HG03196 (cell line): Measurements from ENCODE around the gene KRTAP6-2.

Experiments used
- ATAC-seq: cut with Tn5 transposase; IDR thresholded peaks from one replicate; pipeline ENCODE4 v1.9.1; 2021; ENCODE audit not compliant: unreplicated experiment

The KRTAP6-2 gene, protein sequence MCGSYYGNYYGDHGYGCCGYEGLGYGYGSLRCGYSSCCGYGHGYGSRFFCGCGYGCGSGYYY

GRCh38 chr21:30598802-30599201 lies at the start of gene KRTAP6-2:
Gene KRTAP6-2 (minus strand): TSS chr21:30598902. CDS start chr21:30598874, 28 bp downstream.
- no peak for ATAC-seq

- no peak for ATAC-seq
These were observed 48.3 kb upstream of the KRTAP6-2 start for GRCh38 chr21:30646904-30647414.

GRCh38 chr21:30642564-30642963 lies 43.9 kb upstream of the KRTAP6-2 start, which contains the start of gene KRTAP20-3:
Gene KRTAP20-3 (plus strand): TSS chr21:30642864.
- no peak for ATAC-seq

- no peak for ATAC-seq
These were observed 40.0 kb upstream of the KRTAP6-2 start for GRCh38 chr21:30638686-30639085.

DNA sequence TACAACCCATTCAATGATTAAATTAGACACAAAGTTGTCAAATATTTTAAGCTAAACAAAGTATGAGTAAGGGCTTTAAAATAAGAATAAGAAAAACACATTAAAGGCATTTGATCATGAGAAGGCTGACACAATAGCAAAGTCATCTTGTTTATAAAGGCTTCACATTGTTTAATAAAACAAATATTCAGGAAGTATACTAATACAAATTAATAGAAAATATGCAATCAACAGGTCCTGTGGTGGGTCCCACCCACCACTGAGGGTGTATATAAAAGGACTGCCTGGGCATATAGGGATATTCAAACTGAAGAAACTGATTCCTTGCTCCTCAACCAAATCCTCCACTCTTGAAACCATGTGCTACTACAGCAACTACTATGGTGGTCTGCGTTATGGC lies 36.2 kb upstream of the KRTAP6-2 start, which contains the start of gene KRTAP20-2:
KRTAP20-2 (plus strand) TSS at position 301 of the 400 bp plus-strand sequence; CDS start at position 359, 58 bp downstream.
- no peak for ATAC-seq

DNA sequence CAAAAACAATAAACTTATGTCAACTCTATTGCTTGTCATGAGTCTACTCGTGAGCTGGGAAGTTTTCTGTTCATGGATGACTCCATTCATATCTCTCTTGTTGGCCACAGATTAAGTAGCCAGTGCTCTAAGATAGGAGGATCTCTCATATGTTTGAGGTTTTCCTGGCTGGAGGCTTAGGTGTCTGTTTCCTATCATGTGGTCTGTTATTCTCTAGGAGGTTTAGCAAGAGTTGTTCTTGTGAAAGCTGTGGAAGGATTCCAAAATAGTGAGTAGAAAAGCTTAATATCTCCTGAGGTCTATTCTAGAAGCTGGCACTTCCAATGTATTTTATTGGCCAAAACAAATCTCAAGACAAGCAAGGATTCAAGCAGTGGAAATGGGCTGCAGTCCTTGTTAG lies 30.5 kb upstream of the KRTAP6-2 start:
- no peak for ATAC-seq

- no peak for ATAC-seq
These were observed 29.4 kb upstream of the KRTAP6-2 start for GRCh38 chr21:30628109-30628508.

DNA sequence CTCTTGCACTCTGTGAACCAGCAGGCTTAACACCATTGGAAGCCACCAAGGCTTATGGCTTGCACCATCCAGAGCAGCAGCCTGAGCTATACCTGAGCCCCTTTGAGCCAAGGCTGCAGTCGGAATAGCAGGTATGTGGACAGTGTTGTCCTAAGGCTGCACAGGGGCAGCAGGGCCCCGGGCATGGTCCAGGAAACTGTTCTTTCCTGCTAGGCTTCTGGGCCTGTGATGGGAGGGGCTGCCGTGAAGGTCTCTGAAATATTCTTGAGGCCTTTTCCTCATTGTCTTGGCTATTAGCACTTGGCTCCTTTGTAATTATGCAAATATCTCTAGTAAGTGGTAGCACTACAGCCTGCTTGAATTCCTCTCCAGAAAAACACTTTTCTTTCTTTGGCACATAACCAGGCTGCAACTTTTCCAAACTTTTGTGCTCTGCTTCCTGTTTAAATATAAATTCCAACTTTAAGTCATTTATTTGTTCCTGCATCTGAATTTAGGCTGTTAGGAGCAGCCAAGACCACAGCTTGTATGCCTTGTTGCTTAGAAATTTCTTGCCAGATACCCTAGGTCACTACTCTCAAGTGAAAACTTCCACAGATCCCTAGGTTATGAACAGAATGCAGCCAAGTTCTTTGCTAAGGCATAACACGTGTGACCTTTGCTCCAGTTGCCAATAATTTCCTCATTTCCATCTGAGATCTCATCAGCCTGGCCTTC lies 26.9 kb upstream of the KRTAP6-2 start:
- no peak for ATAC-seq

GRCh38 chr21:30623362-30623761 lies 24.7 kb upstream of the KRTAP6-2 start:
- ATAC-seq: no peak

GRCh38 chr21:30620522-30620921 lies 21.8 kb upstream of the KRTAP6-2 start, which contains the start of gene KRTAP20-4:
Gene KRTAP20-4 (plus strand): TSS chr21:30620627.
- ATAC-seq: no peak

GRCh38 chr21:30620080-30620479 lies 21.4 kb upstream of the KRTAP6-2 start:
- no peak for ATAC-seq

DNA sequence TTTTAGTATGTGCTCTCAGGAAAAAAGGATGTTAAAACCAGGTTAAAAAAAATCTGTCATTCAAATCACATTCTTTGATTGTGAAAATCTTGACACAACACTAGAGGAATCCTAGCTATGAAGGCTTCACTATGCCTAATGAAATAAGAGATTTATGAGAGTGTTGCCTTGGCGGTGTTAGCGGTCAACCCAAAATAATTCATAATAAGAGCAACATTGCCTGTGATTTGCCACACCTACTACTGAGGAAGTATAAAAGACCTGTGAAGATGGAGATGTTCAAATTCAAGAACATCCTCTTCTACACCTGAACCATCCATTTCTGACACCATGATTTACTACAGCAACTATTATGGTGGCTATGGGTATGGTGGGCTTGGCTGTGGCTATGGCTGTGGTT lies 17.4 kb upstream of the KRTAP6-2 start, which contains the start of gene KRTAP20-1:
KRTAP20-1 (plus strand) TSS at position 301 of the 400 bp plus-strand sequence; CDS start at position 331, 30 bp downstream.
- no peak for ATAC-seq

- ATAC-seq: no peak
These were observed 16.5 kb upstream of the KRTAP6-2 start for GRCh38 chr21:30615199-30615598.

DNA sequence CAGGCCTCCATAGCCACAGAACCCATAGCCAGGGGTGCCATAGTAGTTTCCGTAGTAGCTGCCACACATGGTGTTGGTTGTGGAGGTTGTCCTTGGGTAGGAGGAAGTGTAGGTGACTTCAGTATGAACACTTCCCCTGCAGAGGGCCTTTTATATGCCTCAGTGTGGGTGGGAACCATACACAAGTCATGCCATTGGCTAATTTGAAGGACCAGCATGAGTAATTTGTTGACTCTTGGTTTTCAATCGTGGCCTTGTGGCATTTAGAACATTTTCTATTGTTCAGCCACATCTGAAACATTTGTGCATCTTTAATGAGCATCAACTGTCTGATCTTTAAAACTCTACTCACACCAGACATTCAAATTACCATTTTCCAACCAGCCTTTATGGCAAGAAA lies 15.1 kb upstream of the KRTAP6-2 start, which contains the start of gene KRTAP6-1:
KRTAP6-1 (minus strand) TSS at position 95 of the 400 bp plus-strand sequence; CDS start at position 69, 26 bp downstream.
- ATAC-seq: no peak

DNA sequence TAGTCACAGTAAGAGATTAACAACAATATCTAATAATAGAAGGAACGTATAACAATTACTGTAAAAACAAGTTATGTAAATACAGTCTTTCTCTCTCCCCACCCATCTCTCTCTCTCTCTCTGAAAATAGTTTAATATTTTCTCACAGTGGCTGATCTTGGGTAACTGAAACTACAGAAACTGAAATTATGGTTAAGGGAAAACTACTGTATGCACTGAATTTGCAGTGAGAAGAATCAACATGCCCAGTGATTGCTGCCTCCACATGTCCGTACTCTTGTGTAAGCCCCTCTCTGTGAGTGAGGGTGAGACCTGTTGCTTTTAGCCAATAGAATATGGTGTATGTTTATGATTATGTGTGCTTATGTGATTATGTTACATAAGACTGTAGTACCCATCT lies 13.4 kb upstream of the KRTAP6-2 start:
- ATAC-seq: no peak

DNA sequence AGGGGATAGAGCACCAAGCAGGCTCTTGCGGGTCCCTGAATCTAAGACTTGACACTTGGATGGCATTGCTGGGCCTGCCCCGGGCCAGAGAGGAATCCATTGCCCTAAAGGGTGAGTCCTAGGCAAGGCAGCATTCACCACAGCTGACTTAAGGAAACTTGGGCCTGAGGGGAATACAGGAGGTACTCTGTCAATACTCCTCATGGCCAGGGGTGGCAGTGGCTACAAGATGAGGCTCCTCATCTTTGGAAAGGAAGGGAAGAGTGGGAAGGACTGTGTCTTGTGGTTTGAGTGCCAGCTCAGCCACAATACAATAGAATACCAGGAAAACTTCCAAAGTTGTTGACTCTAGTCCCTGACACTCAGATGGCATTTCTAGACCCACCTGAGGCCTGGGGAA lies 7.3 kb upstream of the KRTAP6-2 start:
- ATAC-seq: no peak

- ATAC-seq: no peak
These were observed 2.1 kb upstream of the KRTAP6-2 start, which contains the start of gene KRTAP22-1 for GRCh38 chr21:30600787-30601186. Gene KRTAP22-1 (plus strand): TSS chr21:30601087.

DNA sequence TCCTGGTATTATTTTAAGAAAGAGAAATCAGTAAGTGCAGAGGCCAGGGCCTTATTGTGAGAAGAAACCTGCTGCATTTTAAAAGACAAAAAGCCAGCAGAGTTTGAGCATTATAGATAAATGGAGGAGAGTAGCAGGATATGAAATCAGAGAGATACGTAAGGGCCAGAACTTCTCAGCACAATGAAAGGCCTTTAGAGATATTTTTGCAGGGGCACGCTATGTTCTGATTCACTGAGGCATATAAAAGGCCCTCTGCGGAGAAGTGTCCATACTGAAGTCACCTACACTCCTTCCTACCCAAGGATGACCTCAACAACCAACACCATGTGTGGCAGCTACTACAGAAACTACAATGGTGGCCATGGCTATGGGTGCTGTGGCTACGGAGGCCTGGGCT lies 6.6 kb downstream of the KRTAP6-2 start, which contains the start of gene KRTAP6-3:
KRTAP6-3 (plus strand) TSS at position 301 of the 400 bp plus-strand sequence; CDS start at position 307, 6 bp downstream.
- ATAC-seq: no peak

DNA sequence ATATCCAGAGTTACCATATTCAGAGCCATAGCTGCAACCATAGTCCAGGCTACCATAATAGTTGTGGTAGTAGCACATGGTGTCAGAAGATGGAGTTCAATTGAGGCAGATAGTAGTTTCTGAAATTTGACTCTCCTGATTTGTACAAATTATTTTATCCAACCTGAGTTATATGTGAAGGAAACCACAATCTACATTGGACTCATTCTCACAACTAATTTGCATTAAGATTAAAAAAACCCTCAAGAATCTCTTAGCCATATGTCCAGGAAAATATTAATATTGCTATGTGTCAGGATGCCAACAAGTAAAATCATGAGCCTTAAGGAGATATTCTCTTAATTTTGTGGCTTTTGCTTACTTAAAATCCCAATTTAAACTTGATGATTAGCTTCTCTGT lies 8.4 kb downstream of the KRTAP6-2 start, which contains the start of gene KRTAP22-2:
KRTAP22-2 (minus strand) TSS at position 101 of the 400 bp plus-strand sequence.
- no peak for ATAC-seq

GRCh38 chr21:30582870-30583269 lies 15.8 kb downstream of the KRTAP6-2 start:
- ATAC-seq: no peak

- ATAC-seq: no peak
These were observed 18.6 kb downstream of the KRTAP6-2 start for GRCh38 chr21:30580132-30580531.

- ATAC-seq: no peak
These were observed 19.4 kb downstream of the KRTAP6-2 start for GRCh38 chr21:30579346-30579745.
